Thyroid gland (tissue), 4 donors: ENCODE data around the gene ZNF133.

ENCODE experiments used
- CTCF ChIP-seq, 6 experiments: fragments of 200-600 bp in 3 of 6; fragments of 450-650 bp in 3 of 6; sonication (generic) in 3 of 6; IDR thresholded peaks; one replicate each; pipeline ENCODE4 v1.5.1; 2016 to 2019; ENCODE audit warnings: antibody characterized with exemption in 6 of 6, mild to moderate bottlenecking in 2 of 6, inconsistent platforms in 1 of 6, moderate library complexity in 1 of 6
- POLR2A ChIP-seq, 2 donors: fragments of 450-650 bp; IDR thresholded peaks; one replicate each; pipeline ENCODE4 v1.6.1; 2017; ENCODE audit warnings: antibody characterized with exemption in 2 of 2, mild to moderate bottlenecking in 2 of 2, moderate library complexity in 1 of 2

DNA sequence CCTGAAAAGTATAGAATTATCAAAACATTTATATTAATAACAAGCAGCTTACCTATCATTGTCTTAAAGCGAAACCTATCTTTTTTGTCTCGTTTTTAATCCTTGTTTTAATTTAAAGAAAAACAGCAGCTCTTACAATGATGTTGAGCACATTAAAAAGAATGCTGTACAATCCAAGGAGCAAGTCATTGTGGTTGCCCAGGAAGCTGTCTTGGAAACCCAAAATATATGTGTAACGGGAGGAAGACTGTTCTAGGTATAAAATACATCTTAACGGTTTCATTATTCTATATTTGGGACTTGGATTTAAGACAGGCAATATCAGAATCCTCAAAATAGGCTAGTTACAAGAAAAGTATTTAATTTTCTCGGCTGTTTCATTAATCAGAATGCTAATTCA is 21.7 kb downstream of the ZNF133 start:
- TF ChIP-seq CTCF (IDR thresholded peaks at IDR 0.05) (no peak), POLR2A (IDR thresholded peaks at IDR 0.05) (no peak)
